Panc1 (cell line): ENCODE measurements around the gene USP10. TPM values are rescaled to one million over a fixed set of nuclear protein-coding genes. Genes with fewer than 3 reads are reported as not detected.

Experiments
- ATAC-seq: fragments of 200-7000 bp; cut with Tn5 transposase; 2 replicates; pipeline ENCODE4 v1.9.1; 2020; ENCODE audit warnings: mild to moderate bottlenecking, moderate library complexity
- BruUV-seq: library from RNA; stranded (reverse); fragments of 400-500 nt; replicated peaks from 2 replicates; lab custom pipeline; 2021; lab: Mats Ljungman, UMichigan
- CTCF ChIA-PET: fragments of 300-600 bp; sonication (Branson Sonifier 250); formaldehyde crosslinking; loops from one replicate; lab custom pipeline; 2022; ENCODE audit warnings: antibody characterized with exemption; lab: Charles Lee
- POLR2A ChIA-PET: fragments of 300-600 bp; sonication (Branson Sonifier 250); formaldehyde crosslinking; loops from one replicate; lab custom pipeline; 2022; ENCODE audit warnings: antibody characterized with exemption; lab: Charles Lee
- DNase-seq: peaks from one replicate; pipeline ENCODE4 v3.0.0-alpha.2; 2010; ENCODE audit warnings: low read depth, low spot score
- H3K27ac ChIP-seq: 2 replicates; pipeline ENCODE4 v1.5.1; 2011; ENCODE audit warnings: mild to moderate bottlenecking, low read length, inconsistent platforms
- H3K27me3 ChIP-seq: fragments of 200-500 bp; sonication (Bioruptor generic); 2 replicates; pipeline ENCODE4 v1.6.0; 2014; ENCODE audit warnings: low read length, inconsistent platforms; ENCODE audit not compliant: control insufficient read depth, insufficient read depth
- H3K36me3 ChIP-seq: fragments of 200-500 bp; sonication (Bioruptor generic); 2 replicates; pipeline ENCODE4 v1.5.1; 2014; ENCODE audit warnings: inconsistent platforms, mild to moderate bottlenecking, low read length, moderate library complexity; ENCODE audit not compliant: control insufficient read depth, insufficient read depth
- H3K4me1 ChIP-seq: 2 replicates; pipeline ENCODE4 v1.5.1; 2011; ENCODE audit warnings: inconsistent platforms, mild to moderate bottlenecking, low read length, moderate library complexity; ENCODE audit not compliant: control insufficient read depth, insufficient read depth
- H3K4me3 ChIP-seq, 2 experiments: 2 replicates each; pipeline ENCODE4 v1.5.1; 2011 to 2012; ENCODE audit warnings: low read depth in 2 of 2, low read length in 2 of 2, mild to moderate bottlenecking in 2 of 2, inconsistent platforms in 1 of 2, moderate library complexity in 1 of 2
- H3K9me3 ChIP-seq: fragments of 200-500 bp; sonication (Bioruptor generic); 2 replicates; pipeline ENCODE4 v1.5.1; 2014; ENCODE audit warnings: low read depth, mild to moderate bottlenecking, inconsistent platforms, low read length, moderate library complexity; ENCODE audit not compliant: control insufficient read depth, insufficient read depth
- POLR2AphosphoS5 ChIP-seq: IDR thresholded peaks from 2 replicates; pipeline ENCODE4 v1.6.1; 2012; ENCODE audit warnings: mild to moderate bottlenecking, low read depth, low read length, moderate library complexity
- SIN3A ChIP-seq: IDR thresholded peaks from 2 replicates; pipeline ENCODE4 v1.6.1; 2012; ENCODE audit warnings: low read depth, mild to moderate bottlenecking, low read length, moderate library complexity, borderline replicate concordance; ENCODE audit not compliant: insufficient read depth
- TCF7L2 ChIP-seq: IDR thresholded peaks from 2 replicates; pipeline ENCODE4 v1.6.1; 2011; ENCODE audit warnings: mild to moderate bottlenecking, low read depth, low read length, inconsistent platforms
- in situ Hi-C: cut with HindIII; loops from 2 replicates; pipeline ENCODE4 v1.10.0; 2016; ENCODE audit warnings: low sequenced_read_pairs, low pct_unique_long_range_greater_than_20kb
- intact Hi-C: fragments of 100-400 bp; cut with micrococcal nuclease; formaldehyde crosslinking; loops from one replicate; pipeline ENCODE4 v1.10.0; 2022; ENCODE audit not compliant: unreplicated experiment
- total RNA-seq: library from RNA; stranded (reverse); gene quantifications from one replicate; pipeline ENCODE4 v1.2.1, GENCODE V29; 2021; ENCODE audit not compliant: unreplicated experiment
- TF ChIP-seq, protein P1 (sequence below), 2 experiments: IDR thresholded peaks; 2 replicates each; pipeline ENCODE4 v1.6.1; 2011 to 2012; ENCODE audit warnings: low read depth in 2 of 2, control low read depth in 1 of 2, low read length in 1 of 2, mild to moderate bottlenecking in 1 of 2, moderate library complexity in 1 of 2; ENCODE audit not compliant: insufficient read depth in 1 of 2
- TF ChIP-seq, protein P2 (sequence below): fragments of 450-650 bp; IDR thresholded peaks from 2 replicates; pipeline ENCODE4 v1.5.1; 2017; ENCODE audit warnings: mild to moderate bottlenecking

USP10 gene
- total RNA-seq, 1 experiment from 2014 or later, result 77.4 TPM

DNA sequence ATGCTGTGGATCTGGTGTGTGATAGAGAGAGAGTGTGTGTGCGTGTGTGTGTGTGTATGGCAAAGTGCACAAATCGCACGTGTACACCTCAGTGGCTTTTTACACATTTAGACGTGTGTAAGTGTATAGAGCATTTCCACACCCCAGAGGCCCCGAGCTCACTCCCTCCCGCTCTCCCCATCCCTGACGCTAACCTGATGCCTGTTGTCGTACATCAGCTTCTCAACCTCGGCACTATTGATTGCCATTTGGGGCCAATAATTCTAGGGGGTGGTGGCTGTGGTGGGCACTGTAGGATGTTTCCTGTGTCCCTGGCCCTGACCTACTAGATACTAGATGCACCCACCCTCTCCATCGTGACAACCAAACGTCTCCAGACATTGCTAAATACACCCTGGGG is 89.6 kb downstream of the USP10 start:
- intact Hi-C loops, result no loop called here
- ATAC-seq, result no peak
- peaks cover 5% of the 10 kb centered on the region; the same call in 1 of the 2 replicates for H3K4me1 ChIP-seq
- no peaks in the 10 kb centered on the region for H3K36me3 ChIP-seq
- no TSS peak for BruUV-seq
- H3K9me3 ChIP-seq, result no peaks in the 10 kb centered on the region
- in situ Hi-C loops, result no loop called here
- TF ChIP-seq TCF7L2, result no peak
- TF ChIP-seq SIN3A, result no peak
- TF ChIP-seq, protein P1, sequence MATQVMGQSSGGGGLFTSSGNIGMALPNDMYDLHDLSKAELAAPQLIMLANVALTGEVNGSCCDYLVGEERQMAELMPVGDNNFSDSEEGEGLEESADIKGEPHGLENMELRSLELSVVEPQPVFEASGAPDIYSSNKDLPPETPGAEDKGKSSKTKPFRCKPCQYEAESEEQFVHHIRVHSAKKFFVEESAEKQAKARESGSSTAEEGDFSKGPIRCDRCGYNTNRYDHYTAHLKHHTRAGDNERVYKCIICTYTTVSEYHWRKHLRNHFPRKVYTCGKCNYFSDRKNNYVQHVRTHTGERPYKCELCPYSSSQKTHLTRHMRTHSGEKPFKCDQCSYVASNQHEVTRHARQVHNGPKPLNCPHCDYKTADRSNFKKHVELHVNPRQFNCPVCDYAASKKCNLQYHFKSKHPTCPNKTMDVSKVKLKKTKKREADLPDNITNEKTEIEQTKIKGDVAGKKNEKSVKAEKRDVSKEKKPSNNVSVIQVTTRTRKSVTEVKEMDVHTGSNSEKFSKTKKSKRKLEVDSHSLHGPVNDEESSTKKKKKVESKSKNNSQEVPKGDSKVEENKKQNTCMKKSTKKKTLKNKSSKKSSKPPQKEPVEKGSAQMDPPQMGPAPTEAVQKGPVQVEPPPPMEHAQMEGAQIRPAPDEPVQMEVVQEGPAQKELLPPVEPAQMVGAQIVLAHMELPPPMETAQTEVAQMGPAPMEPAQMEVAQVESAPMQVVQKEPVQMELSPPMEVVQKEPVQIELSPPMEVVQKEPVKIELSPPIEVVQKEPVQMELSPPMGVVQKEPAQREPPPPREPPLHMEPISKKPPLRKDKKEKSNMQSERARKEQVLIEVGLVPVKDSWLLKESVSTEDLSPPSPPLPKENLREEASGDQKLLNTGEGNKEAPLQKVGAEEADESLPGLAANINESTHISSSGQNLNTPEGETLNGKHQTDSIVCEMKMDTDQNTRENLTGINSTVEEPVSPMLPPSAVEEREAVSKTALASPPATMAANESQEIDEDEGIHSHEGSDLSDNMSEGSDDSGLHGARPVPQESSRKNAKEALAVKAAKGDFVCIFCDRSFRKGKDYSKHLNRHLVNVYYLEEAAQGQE (IDR thresholded peaks at IDR 0.05; ENCODE audit: insufficient read depth in 1 of 2, low read depth in 2 of 2, low read length in 1 of 2), result no peak
- TF ChIP-seq, protein P2, sequence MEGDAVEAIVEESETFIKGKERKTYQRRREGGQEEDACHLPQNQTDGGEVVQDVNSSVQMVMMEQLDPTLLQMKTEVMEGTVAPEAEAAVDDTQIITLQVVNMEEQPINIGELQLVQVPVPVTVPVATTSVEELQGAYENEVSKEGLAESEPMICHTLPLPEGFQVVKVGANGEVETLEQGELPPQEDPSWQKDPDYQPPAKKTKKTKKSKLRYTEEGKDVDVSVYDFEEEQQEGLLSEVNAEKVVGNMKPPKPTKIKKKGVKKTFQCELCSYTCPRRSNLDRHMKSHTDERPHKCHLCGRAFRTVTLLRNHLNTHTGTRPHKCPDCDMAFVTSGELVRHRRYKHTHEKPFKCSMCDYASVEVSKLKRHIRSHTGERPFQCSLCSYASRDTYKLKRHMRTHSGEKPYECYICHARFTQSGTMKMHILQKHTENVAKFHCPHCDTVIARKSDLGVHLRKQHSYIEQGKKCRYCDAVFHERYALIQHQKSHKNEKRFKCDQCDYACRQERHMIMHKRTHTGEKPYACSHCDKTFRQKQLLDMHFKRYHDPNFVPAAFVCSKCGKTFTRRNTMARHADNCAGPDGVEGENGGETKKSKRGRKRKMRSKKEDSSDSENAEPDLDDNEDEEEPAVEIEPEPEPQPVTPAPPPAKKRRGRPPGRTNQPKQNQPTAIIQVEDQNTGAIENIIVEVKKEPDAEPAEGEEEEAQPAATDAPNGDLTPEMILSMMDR, result no peak
- POLR2A ChIA-PET, result no interaction called here
- H3K4me3 ChIP-seq, result no peak overlapping the region
- no peak for DNase-seq
- H3K27ac ChIP-seq, result no peak overlapping the region
- CTCF ChIA-PET, result no interaction called here
- no peaks in the 10 kb centered on the region for H3K27me3 ChIP-seq

DNA sequence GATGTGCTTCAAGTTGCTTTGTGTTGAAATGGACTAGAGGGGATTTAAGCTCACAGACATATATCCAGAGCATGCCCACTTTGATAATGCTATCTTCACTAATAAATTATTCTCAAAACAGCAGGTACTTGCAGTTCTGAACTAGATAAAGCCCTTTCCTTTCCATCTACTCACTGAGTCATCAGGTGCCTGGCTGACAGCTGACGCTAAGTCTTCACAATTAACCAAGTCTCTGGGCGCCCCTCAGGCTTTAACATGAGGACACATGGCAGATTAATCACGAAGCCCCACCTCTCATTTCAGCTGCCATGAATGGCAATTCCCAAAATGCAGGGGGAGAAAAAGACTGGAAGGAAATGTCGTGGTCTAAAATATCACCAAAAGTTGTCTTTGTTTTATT is 90.5 kb downstream of the USP10 start:
- no peaks in the 10 kb centered on the region for H3K27me3 ChIP-seq
- ATAC-seq (no peak), DNase-seq (no peak)
- POLR2A ChIA-PET, result no interaction called here
- CTCF ChIA-PET, result no interaction called here
- no peak for TF ChIP-seq SIN3A
- H3K27ac ChIP-seq, result no peak overlapping the region
- no peaks in the 10 kb centered on the region for H3K36me3 ChIP-seq
- BruUV-seq, result no TSS peak
- in situ Hi-C loops, result no loop called here
- peaks cover 5% of the 10 kb centered on the region; the same call in 1 of the 2 replicates for H3K4me1 ChIP-seq
- intact Hi-C loops, result no loop called here
- H3K9me3 ChIP-seq, result no peaks in the 10 kb centered on the region
- no peak overlapping the region for H3K4me3 ChIP-seq

DNA sequence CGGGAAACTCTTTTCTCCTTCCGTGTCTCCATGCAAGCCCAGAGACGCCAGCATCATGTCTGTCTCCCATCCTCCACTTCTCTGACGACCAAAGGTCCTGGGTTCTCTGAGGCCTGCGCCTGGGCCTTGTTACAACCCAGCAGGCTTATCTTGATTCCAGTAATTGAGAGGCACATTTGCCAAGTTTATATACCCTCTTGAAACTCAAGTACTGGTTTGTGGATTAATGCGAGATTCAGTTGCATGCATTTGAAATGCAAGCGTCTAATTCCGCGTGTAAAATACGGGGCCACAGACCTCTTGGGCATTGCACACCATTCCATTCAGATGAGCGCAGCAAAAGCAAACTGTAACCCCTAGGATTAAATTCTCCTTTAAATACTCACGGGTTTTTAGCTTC is 91.3 kb downstream of the USP10 start:
- H3K4me3 ChIP-seq, result no peak overlapping the region
- CTCF ChIA-PET, result no interaction called here
- ATAC-seq, result no peak

More for the DNA sequence above, 91.3 kb downstream of the USP10 start:
- no peaks in the 10 kb centered on the region for H3K36me3 ChIP-seq
- in situ Hi-C loops (no loop called here), intact Hi-C loops (no loop called here)
- TF ChIP-seq POLR2AphosphoS5 (no peak), TCF7L2 (no peak), SIN3A (no peak)
- TF ChIP-seq, protein P1 (IDR thresholded peaks at IDR 0.05; ENCODE audit: insufficient read depth in 1 of 2, low read depth in 2 of 2, low read length in 1 of 2), result no peak
- TF ChIP-seq, protein P2, result no peak
- no TSS peak for BruUV-seq
- DNase-seq, result no peak
- H3K4me1 ChIP-seq, result peaks cover 4% of the 10 kb centered on the region; the same call in 1 of the 2 replicates
- POLR2A ChIA-PET, result interaction anchor here (0.6 kb wide), 1 partner anchor 513 kb away, joined by 3 read pairs; no protein-coding TSS in a partner anchor
- no peaks in the 10 kb centered on the region for H3K27me3 ChIP-seq
- no peaks in the 10 kb centered on the region for H3K9me3 ChIP-seq
- H3K27ac ChIP-seq, result no peak overlapping the region
